Activated CD8-positive, alpha-beta memory T cell treated with anti-CD3 and anti-CD28 coated beads for 1 hour (primary cell): ENCODE data around the gene CXXC5.

Experiments
- DNase-seq, 2 donors: peaks; one replicate each; pipeline ENCODE4 v3.0.0-alpha.2; 2020; ENCODE audit warnings: low read depth in 1 of 2; ENCODE audit errors: extremely low read depth in 1 of 2

The CXXC5 gene

DNA sequence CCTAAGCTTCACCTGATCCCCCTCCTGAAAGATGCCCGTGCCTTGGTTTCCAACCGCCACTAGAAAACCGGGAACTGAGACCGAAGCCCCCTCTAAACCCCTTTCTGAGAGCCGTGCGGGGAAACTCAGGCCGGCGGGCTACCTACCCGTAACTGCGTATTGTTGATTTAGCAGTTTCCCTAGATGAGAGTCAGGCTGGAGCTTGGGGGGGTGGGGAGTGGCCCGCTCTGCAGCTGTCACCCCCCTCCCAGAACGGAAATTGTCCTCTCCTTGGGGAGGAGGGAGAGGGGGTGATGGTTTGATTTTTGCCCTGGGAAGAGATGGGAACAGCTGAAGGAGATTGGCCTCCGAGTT, 2.5 kb downstream of the CXXC5 start:
- DNase-seq, result no peak

DNA sequence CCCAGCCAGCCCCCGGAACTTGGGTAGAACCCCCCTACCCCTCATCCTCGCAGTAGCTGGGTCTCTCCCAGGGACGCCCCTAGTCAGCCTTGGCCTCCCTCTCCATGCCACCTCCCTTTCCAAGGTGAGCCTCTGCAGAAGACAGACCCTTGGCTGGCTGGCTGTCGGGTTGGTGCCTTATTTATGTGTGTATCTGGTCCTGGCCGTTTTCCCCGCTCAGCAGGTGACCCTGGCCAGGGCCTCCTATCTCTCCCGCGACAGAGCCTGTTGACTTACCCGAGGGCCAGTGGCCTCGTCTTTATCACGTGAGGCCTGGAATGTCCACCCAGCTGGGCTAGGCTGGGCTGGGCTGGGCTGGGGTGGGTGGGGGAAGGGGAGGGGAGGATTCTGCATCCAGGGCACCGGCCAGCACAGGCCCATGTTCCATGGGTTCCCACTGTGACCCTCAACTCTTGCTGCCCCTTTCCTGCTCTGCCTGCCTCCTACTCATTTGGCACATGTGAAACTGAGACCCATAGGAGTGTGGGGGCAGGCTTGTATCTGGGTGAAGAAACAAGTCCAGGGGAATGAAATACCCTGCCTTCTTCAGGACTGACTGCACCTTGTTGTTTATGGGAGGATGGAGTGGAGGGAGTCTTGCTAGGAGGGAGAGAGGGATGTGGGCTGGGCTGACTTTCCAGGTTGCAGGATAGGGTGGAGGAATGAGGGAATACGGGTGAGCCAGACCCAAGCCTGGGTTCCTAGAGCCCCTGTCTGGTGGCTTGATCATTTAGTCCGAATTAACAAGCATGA, 3.1 kb downstream of the CXXC5 start:
- no peak for DNase-seq

DNA sequence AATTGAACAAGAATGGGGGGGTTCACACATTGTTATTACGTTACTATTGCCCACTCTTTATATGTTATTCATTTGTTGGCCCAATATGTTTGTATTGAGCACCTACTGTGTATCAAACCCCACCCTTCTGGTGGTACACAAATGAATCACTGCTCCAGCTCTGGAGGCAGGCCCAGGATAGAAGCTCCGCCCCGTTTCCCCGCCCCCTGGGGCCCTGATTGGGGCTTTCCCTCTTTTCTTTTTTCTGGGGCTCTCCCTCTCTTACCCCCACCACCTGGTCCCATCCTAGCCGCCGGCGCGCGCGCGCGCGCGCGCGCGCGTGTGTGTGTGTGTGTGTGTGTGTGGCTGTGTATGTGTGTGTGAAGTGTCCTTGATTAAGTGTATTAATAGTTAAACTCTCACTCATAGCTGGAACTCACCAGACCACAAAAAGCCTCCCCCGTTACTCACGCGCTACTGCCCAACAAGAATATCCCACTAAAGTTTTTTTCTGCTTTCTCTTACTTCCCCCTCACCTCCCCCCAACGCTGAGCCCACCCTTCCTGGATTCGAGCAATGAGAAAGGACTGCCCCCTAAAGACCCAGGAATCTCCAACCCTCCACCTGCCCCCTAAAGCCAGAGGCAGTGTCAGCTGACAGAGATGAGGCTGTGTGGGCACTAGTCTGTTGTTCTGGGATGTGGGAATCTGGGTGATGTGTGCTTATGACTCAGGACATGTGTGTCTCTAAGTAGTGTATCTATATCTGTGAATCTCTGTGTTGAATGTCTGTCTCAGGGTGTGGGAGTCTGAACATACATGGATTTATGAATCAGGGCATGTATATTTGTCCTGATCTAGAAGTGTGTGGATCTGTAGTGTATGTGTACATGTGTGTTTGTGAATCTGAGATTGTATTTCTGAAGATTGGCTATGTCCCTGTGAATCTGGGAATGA, 4.0 kb downstream of the CXXC5 start:
- DNase-seq, result peak in 1 of 2 donors; percentile 52

DNA sequence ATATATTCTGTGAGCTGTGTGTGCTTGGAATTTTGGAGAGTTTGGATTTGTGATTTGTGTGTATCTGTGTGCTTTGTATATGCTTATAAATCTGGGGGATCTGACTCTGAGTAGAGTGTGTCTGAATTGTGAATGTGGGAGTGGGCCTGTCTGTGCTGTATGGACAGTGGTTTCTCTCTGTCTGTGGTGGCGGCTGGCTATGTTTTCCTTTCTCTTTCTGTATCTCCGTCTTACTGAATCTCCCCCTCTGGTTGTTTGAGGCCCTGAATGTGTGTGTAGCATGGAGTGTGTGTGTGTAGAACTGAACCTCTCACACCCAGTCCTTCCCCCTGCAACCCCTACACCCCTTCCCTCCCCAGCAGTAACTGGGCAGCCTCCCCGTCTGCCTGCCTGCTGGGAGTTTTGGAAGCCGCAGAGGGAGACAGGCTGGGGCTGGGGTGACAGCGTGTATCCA, 4.7 kb downstream of the CXXC5 start:
- no peak for DNase-seq

DNA sequence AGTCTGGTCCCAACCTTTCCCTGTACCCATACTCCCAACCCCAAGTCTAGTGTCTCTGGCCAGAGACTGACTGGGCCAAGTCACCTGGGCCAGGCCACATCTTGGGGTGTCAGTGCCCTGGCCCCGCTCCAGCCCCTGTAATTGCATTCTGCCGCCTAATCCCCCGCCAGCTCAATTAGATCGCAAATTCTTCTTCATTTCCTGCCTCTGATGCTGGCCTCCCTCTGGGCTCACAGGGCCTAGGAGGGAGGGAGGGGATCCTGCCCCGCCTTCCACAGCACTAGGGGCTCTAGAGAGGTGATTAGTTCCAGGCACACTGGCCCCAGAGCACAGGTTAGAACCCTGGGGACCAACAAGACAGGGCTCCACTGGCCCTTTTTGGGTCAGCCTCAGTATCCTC, 5.5 kb downstream of the CXXC5 start:
- DNase-seq, result no peak

DNA sequence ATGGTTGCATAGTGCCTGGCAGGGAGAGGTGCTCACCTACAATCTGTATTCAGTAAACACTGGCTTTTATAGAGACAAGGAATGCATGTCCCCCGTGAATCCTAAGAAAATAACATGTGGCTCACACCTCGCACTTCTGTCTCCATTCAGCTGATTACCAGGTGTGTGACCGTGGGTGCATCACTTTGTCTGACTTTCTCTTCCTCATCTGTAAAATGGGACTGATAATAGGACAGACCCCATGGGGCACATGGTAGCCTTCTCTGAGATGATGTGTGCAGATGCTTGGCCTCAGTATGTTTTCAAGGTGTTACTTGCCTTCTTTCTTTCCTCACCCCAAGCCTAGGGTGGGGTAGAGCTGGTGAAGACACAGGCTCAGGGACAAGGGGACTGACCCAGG, 6.3 kb downstream of the CXXC5 start:
- DNase-seq, result no peak

DNA sequence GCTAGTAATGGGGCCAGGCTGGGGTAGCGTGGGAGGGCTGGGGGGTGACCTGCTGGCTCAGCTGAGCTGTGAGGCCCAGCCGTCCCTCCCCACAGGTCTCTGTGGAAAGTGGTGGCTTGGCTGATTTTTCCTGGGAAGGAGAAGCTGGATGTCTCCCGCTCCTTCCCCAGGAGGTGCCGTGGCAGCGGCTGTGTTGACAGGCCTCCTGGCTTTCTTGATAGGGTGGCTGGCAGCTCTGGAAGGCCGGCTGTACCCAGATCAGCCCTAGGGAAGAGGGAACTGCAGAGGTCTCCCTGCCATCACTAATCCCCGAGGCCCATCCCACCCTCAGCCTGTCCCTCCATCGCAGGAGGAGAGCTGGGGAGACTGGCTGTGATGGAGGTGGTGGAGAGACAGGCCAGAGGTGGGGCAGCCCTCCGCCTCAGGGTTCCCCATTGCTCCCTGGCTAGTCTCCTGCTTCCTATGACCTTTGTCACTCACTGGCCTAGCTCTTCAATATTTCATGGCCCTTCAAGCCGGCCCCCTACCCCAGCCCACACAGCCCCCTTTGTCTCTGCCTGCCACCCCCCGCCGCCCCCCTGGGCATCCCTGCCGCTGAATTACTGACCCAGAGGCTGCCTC, 6.8 kb downstream of the CXXC5 start:
- DNase-seq, result no peak

DNA sequence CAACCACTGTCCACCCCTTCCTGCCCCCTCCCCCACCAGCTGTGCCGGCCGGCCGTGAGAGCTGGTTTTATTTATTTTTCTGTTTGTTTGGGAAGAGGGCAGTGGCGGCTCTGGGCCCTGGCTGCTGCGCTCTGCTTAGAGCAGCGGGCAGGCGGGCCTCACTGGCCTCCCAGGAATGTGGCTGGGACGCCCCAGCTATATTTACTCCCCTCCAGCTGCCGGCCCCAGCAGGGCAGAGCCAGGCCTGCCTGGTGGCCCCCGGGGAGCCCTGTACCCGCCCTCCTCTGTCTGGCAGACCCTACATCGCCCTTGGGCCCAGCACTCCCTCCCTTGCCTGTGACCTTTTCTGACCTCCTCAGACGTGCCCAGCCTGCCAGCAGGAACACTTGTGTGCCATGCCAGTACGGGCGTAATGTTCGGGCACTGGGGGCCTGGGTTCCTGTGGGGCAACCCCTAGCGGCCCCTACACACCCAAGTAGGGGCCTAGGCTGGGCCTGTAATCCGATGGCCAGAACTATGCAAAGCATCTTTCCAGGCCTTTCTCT, 7.7 kb downstream of the CXXC5 start:
- no peak for DNase-seq

DNA sequence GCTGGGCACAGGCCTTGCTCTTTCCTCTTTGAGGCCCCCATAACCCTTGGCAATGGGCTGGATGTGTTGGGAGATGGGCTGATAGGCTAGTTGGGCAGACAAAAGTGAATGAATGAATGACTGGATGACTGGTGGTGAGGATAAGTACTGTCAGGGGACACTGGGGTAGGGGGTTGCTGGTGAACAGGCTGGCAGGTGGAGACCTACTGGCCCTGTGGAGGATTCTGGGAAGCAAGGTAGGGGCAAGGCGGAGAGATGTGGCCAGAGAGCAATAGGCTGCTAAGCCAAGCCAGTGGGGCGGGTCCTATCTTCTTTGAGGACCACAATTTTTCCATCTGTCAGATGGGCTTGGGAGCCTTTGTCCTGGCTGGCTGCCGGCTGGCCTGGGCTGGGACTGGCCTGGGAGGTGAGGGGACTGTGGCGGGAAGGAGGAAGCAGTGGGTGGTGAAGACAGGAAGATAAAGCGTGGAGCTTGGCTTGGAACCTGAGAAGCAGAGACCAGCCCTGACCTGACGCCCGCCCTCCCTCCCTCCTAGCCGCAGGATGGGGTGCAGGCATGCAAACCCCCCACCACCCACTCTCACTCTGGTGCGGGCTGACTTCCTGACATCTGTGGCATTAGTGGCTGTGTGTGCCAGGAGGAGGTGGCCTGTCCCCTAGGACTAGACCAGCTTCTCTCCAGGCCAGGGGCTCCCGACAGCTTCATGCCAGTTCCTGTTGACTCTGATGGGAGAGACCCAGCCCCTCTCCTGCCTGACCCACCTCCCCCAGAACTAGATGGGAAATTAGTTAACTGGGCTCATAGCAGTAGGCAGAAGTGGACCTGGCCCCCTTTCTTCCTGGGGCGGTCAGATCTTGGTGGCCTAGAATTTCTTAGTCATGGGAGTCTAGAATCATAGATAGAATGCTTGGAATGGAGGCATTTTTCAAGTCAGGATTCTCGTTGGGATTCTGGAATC, 9.5 kb downstream of the CXXC5 start:
- DNase-seq, result no peak

DNA sequence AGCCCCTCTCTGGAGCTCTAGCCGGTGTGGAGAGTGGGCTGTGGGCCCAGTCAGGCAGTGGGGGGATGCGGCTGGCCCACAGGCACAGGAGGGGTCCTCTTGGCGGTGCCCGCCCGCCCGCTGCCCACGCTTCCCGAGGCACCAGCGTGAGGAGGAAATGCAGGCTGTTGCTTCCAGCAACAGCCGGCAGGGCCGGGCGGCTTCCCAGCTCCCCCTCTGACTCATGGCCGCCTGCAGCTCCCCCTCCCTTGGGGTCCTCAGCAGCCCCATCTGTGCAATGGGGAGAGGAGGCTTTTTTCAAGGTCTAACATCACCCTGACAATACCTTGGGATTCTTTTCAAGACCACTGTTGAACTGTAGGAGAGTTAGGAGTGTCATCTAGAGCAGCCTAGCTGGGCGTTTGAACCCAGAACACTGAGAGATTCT, 10.4 kb downstream of the CXXC5 start:
- no peak for DNase-seq

DNA sequence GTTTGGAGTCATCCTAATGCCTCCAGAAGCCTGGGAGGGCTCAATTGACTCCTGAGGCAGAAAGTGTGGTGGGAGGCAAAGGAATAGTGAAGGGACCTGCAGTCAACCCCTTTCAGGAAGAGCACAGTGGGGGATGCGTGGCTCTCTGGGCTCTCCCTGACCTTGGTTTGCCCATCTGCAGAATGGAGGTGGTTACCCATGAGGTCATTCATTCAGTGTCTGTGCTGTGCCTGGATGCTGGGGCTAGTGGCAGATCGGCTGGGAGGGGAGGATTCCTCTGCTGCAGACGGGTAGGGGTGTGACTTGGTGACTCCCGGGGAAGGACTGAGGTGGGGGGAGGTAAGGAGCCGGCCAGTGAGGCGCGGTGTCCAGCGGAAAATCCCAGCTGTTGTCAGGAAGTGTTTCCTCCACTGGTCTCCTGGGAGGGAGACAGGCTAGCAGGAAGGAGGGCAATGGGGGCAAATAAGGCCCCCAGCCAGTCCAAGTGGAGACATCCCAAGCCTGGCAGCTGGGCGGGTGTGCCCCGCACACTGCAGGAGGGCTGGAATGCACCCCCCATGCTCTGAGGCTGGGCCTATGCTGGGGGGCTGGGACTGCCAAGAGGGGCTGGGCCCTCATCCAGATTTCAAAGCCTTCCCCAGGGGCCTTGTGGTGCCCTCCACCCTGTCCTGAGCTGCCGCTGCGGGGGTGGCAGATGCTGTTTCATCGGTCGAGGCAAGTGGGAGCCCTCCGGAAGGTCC, 10.9 kb downstream of the CXXC5 start:
- DNase-seq, result no peak

DNA sequence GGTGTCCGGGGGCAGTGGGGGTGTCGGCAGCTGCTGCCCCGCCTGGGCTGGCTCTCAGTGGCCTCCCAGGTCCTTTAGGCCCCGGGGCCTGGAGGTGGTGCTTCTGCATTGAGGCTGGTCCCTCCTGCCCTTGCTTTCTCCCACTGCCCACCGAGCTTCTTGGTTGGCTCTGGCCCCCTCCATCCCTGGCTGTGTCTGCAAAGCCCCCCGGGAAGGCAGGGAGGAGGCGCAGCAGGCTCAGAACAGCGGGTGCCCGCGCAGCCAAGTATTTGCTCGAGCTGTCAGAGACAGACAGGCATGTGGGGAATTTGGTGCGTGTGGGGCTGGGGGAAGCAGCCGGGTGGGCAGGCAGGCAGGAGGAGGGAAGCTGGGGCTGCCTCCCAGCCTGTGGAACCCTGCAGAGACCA, 11.5 kb downstream of the CXXC5 start:
- no peak for DNase-seq

DNA sequence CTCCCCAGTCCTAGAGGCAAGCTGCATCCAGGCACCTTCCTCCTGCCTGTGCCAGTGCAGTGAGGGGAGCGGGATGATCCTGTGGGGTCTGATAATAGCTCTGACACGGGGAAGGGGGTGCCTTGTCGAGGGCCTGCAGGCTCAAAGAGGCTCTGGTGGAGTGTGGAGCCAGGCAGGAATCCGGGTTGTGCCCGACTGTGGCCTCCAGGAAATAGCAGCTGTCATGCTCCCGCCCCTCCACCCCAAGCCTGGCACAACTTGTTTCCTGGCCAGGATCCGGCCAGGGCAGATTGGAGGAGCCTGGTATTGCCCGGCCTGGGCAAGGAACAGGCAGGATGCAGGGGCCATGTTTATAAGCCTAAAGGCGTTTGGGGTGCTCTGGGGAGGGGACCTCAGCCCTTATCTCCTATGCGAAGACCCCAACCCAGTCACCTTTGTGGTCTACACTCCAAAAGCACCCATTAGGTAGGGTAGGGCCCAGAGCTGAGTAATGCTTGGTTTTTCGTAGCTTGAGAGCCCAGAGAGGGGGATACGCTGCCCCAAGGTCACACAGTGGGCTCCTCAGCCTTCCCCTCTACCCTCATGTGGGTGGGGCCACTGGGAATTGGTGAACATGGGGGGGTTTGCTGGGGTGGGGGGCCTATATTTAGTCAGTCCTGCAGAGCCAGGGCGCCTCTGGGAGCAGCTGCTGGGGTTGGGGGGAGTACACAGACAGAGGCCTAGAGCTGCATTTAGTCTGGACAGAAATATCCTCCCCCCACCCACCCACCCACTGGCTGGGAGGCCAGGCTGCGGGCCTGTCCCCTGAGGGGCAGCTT, 12.2 kb downstream of the CXXC5 start:
- no peak for DNase-seq

DNA sequence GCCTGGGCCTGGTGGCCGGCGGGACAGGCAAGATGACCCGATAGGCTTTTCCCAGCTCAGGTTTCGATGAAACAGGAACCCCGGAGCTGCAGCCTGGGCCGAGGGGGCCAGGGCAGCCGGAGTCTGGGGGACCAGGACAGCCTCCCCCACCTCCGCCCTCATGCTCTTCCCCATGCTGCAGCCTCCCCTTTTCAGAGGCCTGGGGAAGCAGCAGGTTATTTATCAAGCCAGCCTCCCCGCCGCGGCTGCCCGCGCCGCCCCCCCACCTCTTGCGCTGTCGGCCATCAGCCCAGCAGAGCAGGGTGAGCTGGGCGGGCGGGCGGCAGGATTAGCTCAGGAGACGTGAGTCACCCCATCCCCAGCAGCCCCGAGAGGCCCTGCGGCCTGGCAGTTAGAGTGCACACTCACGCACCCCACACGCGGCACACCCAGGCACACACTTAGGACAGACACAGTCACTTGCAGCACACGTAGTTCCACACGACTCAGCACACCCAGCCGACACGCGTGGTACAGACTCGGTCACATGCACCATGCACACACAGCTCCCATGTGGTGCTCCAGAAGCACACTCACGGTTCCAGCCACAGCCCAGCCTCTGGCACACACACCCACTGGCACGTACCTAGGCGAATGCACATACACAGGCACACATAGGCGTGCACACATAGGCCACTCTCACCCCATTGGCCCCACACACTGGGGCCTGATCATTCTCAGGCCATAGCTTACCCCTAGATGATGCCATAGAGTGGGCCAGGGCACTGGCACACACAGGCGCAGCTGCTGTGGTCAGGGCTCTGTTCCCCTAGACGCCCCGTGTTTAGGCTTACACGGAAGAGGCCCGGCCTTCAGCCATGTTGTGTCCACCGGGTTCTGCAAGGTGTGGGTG, 13.0 kb downstream of the CXXC5 start:
- no peak for DNase-seq

DNA sequence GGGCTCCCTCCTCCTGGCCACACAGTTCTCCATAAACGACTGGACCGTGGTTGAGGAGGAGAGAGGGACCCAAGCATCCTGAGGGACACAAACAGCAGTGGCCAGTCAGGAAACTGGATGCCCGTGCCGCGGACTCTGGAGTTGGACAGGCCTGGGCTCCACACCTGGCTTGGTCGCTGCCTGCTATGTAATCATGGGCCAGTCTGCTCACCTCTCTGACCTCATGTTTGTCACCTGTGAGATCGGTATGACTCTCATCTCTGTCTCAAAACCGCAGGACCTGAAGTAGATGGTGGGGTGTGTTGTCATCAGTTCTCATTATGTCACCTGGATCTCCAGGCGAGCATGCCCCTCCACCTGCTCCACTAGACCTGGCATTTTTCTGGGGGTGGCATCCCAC, 14.5 kb downstream of the CXXC5 start:
- DNase-seq, result no peak

DNA sequence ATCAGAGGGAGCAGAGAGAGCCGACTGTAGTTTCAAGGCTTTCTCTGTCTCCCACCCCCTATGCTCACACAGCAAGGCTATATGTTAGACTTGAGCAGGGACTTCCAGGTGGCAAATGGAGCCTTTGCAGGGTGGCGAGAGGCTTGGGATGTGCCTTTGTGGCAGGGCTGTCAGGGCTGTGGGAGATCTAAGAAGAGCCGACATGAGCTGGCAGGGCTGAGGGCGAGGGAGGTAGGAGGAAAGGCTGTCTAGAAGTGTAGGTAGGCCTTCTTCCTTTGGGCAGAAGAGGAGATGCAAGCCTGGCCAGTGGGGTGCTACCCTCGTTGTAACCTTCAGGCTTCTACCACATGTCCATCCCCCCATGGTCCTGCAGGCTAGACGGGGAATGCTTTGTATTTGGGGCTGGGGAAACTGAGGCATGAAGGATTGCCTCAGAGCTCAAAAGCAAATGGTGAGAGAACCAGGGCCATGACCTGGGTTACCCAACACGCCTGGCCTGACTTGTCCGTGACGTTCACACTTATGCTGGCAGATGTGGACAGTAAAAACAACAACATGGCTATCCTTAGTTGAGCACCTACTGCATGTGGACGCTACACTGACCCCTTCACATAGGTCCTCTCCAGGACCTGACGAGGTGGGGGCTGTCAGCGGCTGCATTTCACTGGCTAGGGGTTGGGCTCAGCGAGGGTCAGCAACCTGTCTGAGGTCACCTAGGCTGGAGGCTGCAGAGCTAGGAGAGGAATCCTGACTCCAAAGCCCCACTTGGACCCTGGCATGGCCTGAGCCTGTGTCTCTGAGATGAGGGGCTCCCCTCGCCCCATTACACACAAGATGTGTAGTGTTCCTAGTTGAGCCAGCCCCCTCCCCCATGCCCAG, 15.3 kb downstream of the CXXC5 start:
- DNase-seq, result no peak
